IPS DF 4.7 (cell line): Measurements from ENCODE around the gene ADARB2.
"Not testable (repeated sequence)": the region's sequence is repeated elsewhere in the genome, so short reads cannot be mapped to it uniquely, and the experiment has no call there.

Experiments used
- DNase-seq: peaks from one replicate; pipeline ENCODE4 v3.0.0-alpha.2; 2013; ENCODE audit warnings: low spot score; ENCODE audit errors: extremely low read depth

ADARB2 gene

GRCh38 chr10:1737222-1738061 lies at the start of gene ADARB2:
ADARB2 (minus strand) TSS chr10:1737525.
- DNase-seq = peak; percentile 87

GRCh38 chr10:1785835-1786234 lies 48.5 kb upstream of the ADARB2 start:
- no peak for DNase-seq

- no peak for DNase-seq
Measured at GRCh38 chr10:1782841-1783240, 45.5 kb upstream of the ADARB2 start.

DNA sequence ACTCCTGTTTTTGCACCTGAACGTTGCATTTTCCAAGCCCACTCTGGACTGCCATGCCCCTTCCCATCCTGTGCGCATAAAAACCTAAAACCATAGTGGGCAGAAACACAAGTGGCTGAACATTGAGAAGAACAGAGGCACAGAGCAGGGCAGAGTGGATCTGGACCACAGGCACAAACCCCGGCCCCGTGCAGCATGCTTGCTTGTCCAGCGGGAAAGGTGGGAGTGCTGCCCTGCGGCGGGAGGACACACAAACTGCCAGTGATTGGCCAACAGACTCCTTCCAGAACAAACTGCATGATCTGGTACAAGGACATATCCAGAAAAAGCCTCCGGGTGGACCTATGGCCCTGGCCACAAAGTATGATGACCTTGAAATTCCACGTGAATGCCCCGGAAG lies 42.5 kb upstream of the ADARB2 start:
- no peak for DNase-seq

DNA sequence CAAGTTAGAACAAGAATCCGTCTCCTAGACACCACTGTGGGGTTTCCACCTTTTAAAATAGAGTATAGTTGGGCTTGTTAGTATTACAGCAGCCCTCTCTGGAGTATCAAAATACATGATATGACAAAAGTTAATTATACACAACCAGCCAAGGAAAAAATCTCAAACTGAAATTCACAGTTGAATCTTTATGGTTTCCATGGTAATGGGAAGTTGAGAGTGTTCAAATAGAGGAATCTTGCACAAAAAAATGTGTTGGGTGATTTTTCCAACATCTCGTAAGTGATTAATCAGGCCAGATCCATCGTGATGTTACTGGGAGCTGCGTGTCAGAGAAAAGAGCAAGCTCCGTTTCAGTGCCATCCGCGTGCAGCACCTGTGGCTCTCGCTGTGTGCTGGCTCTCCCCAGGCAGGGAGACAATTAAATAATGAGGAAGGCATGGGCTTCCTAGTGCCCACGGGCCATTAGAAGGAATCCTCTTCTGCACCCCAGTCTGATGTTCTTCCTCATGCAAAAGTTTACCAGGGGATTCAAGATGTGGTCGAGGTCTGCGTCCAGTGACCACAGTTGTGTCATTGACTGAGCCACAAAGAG lies 41.1 kb upstream of the ADARB2 start:
- DNase-seq = no peak

- DNase-seq = no peak
Measured at GRCh38 chr10:1776127-1776662, 38.9 kb upstream of the ADARB2 start.

GRCh38 chr10:1774796-1775195 lies 37.5 kb upstream of the ADARB2 start:
- peak; percentile 84 for DNase-seq

- DNase-seq = not testable (repeated sequence)
Measured at GRCh38 chr10:1773204-1773603, 35.9 kb upstream of the ADARB2 start.

GRCh38 chr10:1766049-1766448 lies 28.7 kb upstream of the ADARB2 start:
- DNase-seq = no peak

DNA sequence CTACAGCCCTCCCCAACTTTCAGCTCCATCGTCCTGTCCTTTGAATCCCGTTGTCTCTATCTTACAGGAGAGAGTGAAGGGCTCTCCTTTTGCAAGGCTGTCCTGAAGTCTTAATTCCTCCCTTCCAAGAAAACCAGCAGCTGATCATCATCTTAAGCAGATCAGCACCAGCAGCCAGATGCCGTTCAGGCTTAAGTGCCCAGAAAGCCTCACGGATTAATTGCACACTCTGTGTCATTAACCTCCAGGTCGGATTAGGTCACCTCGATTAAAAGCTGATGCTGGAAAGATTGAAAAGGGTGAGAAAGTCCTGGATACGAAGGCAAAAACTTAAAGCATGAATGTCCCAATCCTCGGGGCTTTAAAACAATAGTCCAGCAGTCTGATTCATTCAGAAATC lies 24.8 kb upstream of the ADARB2 start:
- no peak for DNase-seq

- no peak for DNase-seq
Measured at GRCh38 chr10:1754506-1755153, 17.3 kb upstream of the ADARB2 start.

DNA sequence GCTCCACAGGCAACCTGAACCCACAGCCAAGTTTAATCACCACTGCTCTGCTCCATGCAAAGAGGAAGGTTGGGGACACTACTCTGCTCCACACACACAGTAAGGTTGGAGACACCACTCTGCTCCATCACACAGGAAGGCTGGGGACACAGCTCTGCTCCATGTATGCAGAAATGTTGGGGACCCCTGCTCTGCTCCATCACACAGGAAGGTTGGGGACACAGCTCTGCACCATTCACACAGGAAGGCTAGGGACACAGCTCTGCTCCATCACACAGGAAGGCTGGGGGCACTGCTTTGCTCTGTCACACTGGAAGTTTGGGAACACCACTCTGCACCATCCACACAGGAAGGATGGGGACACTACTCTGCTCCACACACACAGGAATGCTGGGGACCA lies 14.8 kb upstream of the ADARB2 start:
- no peak for DNase-seq

- DNase-seq = no peak
Measured at GRCh38 chr10:1747590-1748157, 10.3 kb upstream of the ADARB2 start.

DNA sequence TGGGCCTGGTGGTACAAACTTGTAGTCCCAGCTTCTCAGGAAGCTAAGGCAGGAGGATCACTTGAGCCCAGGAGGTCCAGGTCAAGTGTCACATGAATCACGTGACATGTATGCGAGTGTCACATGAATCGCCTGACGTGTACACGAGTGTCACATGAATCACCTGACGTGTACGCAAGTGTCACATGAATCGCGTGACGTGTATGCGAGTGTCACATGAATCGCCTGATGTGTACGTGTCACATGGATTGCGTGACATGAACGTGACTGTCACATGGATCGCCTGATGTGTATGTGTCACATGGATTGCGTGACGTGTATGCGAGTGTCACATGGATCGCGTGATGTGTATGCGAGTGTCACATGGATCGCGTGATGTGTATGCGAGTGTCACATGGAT lies 9.5 kb upstream of the ADARB2 start:
- no peak for DNase-seq

DNA sequence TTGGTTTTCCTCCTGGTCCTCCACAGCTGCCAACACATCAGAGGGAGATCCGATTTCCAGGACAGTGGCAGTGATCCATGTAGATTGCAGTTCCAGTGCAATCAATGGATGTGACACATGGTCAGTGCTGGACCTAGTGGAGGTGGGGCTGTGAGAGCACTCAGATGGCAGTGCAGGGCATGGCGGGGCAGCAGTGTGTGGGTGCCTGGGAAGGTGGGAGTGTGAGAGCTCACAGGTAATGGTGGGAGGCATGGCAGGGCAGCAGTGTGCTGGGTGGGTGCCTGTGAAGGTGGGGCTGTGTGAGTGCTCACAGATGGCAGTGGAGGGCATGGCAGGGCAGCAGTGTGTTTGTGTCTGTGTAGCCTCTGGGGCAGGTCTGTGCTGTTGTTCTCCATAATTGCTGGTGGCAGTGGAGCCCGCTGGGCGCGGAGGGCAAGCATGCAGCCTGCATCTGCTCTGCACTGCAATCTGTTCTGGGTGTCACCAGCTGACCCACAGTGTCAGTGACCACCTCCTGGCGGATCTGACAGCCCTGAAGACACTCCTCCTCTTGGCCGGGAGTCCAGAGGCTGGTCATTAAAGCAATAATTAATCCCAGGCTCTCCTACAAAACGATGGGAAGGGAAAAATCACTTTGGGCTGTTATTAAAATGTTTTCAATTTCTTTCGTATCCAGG lies 8.6 kb upstream of the ADARB2 start:
- no peak for DNase-seq

- DNase-seq = no peak
Measured at GRCh38 chr10:1744524-1744923, 7.2 kb upstream of the ADARB2 start.

DNA sequence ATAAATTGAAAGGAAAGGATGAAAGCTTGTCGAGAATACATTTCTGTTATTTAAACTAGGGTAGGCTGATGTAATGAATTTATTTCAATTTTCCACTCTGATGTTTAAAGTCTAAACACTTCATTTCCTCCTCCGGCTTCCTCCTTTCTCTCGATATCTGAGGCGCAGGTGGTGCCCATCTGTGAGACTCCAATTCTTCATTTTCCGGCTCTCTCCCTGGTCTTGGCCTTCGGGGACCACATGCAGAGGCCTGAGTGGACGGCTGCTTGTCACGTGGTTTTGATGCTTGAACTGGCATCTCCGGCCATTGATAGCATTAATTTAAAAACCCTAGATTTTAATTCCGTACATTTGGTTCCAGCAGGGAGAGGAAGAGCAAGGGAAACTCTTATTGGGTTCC lies 5.8 kb upstream of the ADARB2 start:
- DNase-seq = no peak

DNA sequence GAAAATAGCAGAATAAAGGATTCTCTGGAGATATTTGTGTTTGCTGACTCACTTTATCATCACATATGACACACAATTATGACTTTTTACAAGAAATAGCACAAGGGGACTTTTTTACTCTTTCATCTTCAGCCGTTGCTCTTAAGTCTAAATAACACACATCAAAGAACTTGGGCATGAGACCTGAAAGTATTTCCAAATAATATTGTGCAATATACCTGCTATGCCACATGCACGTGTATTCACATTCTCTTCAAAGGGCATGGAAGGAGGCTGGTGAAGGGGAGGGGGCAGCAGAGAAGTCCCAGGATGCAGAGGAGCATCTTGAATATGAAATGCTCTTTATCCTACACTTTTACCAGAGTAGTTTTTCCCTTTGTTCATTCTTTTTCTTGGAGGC lies 4.1 kb upstream of the ADARB2 start:
- DNase-seq = no peak

DNA sequence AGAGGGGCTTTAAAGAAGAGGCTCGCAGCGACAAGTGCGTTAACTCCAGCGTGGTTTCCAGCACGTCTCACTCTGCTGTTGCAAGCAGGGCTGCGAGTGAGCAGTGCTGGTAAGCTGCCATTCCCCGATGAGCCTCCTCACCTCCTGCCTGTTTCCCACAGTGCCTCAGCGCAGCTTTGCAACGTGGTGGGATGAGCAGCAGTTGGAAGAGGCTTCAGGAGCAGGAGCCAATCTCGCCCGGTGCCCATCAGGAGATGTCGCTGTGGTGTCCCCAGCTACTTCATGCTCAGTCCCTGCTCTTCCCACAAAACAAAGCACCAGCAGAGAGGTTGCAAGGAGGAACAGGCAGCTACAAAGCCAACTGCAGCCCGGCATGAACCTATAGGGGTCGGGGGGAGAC lies 2.4 kb upstream of the ADARB2 start:
- DNase-seq = no peak

DNA sequence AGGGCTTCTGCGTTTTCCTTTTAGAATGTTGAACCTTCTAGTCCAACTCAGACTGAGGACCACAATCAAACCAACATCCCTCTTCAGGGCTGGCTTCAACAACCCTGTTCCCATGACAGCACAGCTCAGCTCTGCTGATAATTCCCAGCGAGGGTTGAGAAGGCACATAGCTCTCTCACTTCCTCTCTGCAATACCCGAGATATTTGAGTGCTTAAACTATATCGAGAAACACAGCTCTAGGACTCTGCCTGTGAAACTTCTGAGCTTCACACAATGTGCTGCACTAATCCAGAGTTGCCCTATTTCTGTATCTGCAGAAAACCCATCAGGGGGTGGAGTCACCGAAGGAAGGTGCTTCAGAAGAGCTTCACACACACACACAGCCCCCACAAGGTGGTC lies 1.6 kb upstream of the ADARB2 start:
- no peak for DNase-seq

- no peak for DNase-seq
Measured at GRCh38 chr10:1736972-1737221, 428 bp downstream of the ADARB2 start.
